Activated naive CD4-positive, alpha-beta T cell treated with anti-CD3 and anti-CD28 coated beads, Interleukin-2, amount 10 ng/mL, durations not matched to agents 7 days and 5 days (primary cell): ENCODE measurements around the gene MKLN1.
"Not testable (repeated sequence)": the region's sequence is repeated elsewhere in the genome, so short reads cannot be mapped to it uniquely, and the experiment has no call there.

Experiments used
- CTCF ChIA-PET: fragments of 350-600 bp; sonication (Branson Sonifier 250); formaldehyde crosslinking; loops from one replicate; lab custom pipeline; 2021; ENCODE audit warnings: antibody characterized with exemption; lab: Charles Lee
- DNase-seq: peaks from one replicate; pipeline ENCODE4 v3.0.0-alpha.2; 2020
- H3K27ac Mint-ChIP-seq: one replicate; pipeline ENCODE4 v1.8.0; 2021; ENCODE audit warnings: mild to moderate bottlenecking, moderate library complexity, mixed read lengths
- H3K27me3 Mint-ChIP-seq: one replicate; pipeline ENCODE4 v1.8.0; 2021; ENCODE audit warnings: mild to moderate bottlenecking, mixed read lengths
- H3K36me3 Mint-ChIP-seq: one replicate; pipeline ENCODE4 v1.8.0; 2021; ENCODE audit warnings: mixed read lengths
- H3K4me1 Mint-ChIP-seq: one replicate; pipeline ENCODE4 v1.8.0; 2021; ENCODE audit warnings: mixed read lengths
- H3K4me3 Mint-ChIP-seq: one replicate; pipeline ENCODE4 v1.8.0; 2021; ENCODE audit warnings: mild to moderate bottlenecking, moderate library complexity, mixed read lengths
- H3K9me3 Mint-ChIP-seq: one replicate; pipeline ENCODE4 v1.8.0; 2021; ENCODE audit warnings: mixed read lengths

Gene MKLN1

GRCh38 chr7:131412031-131412430 lies 84.4 kb downstream of the MKLN1 start:
- Mint-ChIP-seq H3K4me1 (no peaks in the 10 kb centered on the region), H3K4me3 (no peak overlapping the region), H3K36me3 (peaks cover 27% of the 10 kb centered on the region), H3K27ac (no peak overlapping the region), H3K9me3 (no peaks in the 10 kb centered on the region), H3K27me3 (no peaks in the 10 kb centered on the region)
- DNase-seq, result no peak
- CTCF ChIA-PET, result no interaction called here

- Mint-ChIP-seq H3K4me1 (no peaks in the 10 kb centered on the region), H3K9me3 (no peaks in the 10 kb centered on the region), H3K4me3 (no peak overlapping the region), H3K36me3 (peaks cover 28% of the 10 kb centered on the region), H3K27me3 (no peaks in the 10 kb centered on the region), H3K27ac (peak overlapping the region; percentile 42)
- DNase-seq, result no peak
- CTCF ChIA-PET, result no interaction called here
Observed at GRCh38 chr7:131413711-131414110, 86.0 kb downstream of the MKLN1 start.

GRCh38 chr7:131424219-131424822 lies 96.6 kb downstream of the MKLN1 start:
- Mint-ChIP-seq H3K27ac (no peak overlapping the region), H3K36me3 (peaks cover 12% of the 10 kb centered on the region), H3K27me3 (no peaks in the 10 kb centered on the region), H3K9me3 (no peaks in the 10 kb centered on the region), H3K4me1 (no peaks in the 10 kb centered on the region), H3K4me3 (no peak overlapping the region)
- DNase-seq, result no peak
- CTCF ChIA-PET, result interaction anchor here (0.6 to 1.4 kb wide), 3 partner anchors 24 to 527 kb away, joined by 3 to 9 read pairs (median 3); no protein-coding TSS in a partner anchor

GRCh38 chr7:131425992-131426391 lies 98.3 kb downstream of the MKLN1 start:
- H3K36me3 Mint-ChIP-seq, result peaks cover 9% of the 10 kb centered on the region
- no peak overlapping the region for H3K27ac Mint-ChIP-seq
- no peak for DNase-seq
- no peaks in the 10 kb centered on the region for H3K27me3 Mint-ChIP-seq
- no peaks in the 10 kb centered on the region for H3K9me3 Mint-ChIP-seq
- H3K4me3 Mint-ChIP-seq, result no peak overlapping the region
- H3K4me1 Mint-ChIP-seq, result no peaks in the 10 kb centered on the region
- CTCF ChIA-PET, result no interaction called here

GRCh38 chr7:131430826-131431225 lies 103.2 kb downstream of the MKLN1 start:
- DNase-seq, CTCF ChIA-PET, H3K9me3 Mint-ChIP-seq, H3K27ac Mint-ChIP-seq, H3K4me1 Mint-ChIP-seq, H3K4me3 Mint-ChIP-seq, H3K27me3 Mint-ChIP-seq: not testable (repeated sequence)
- peaks cover 22% of the 10 kb centered on the region for H3K36me3 Mint-ChIP-seq

GRCh38 chr7:131431289-131431688 lies 103.6 kb downstream of the MKLN1 start:
- no peaks in the 10 kb centered on the region for H3K27me3 Mint-ChIP-seq
- H3K27ac Mint-ChIP-seq, result no peak overlapping the region
- H3K9me3 Mint-ChIP-seq, result no peaks in the 10 kb centered on the region
- H3K36me3 Mint-ChIP-seq, result peaks cover 24% of the 10 kb centered on the region
- no peak for DNase-seq
- CTCF ChIA-PET, result no interaction called here
- no peaks in the 10 kb centered on the region for H3K4me1 Mint-ChIP-seq
- no peak overlapping the region for H3K4me3 Mint-ChIP-seq

GRCh38 chr7:131431756-131432155 lies 104.1 kb downstream of the MKLN1 start:
- no peak overlapping the region for H3K27ac Mint-ChIP-seq
- H3K4me3 Mint-ChIP-seq, result no peak overlapping the region
- H3K4me1 Mint-ChIP-seq, result no peaks in the 10 kb centered on the region
- peaks cover 24% of the 10 kb centered on the region for H3K36me3 Mint-ChIP-seq
- no peaks in the 10 kb centered on the region for H3K27me3 Mint-ChIP-seq
- CTCF ChIA-PET, result no interaction called here
- no peak for DNase-seq
- no peaks in the 10 kb centered on the region for H3K9me3 Mint-ChIP-seq

- Mint-ChIP-seq H3K9me3 (no peaks in the 10 kb centered on the region), H3K36me3 (peaks cover 49% of the 10 kb centered on the region), H3K4me1 (no peaks in the 10 kb centered on the region), H3K27me3 (no peaks in the 10 kb centered on the region), H3K4me3 (no peak overlapping the region), H3K27ac (no peak overlapping the region)
- no peak for DNase-seq
- CTCF ChIA-PET, result no interaction called here
Observed at GRCh38 chr7:131436384-131436783, 108.7 kb downstream of the MKLN1 start.

- Mint-ChIP-seq H3K4me3 (no peak overlapping the region), H3K27me3 (no peaks in the 10 kb centered on the region), H3K4me1 (no peaks in the 10 kb centered on the region), H3K27ac (no peak overlapping the region), H3K36me3 (peaks cover 53% of the 10 kb centered on the region), H3K9me3 (no peaks in the 10 kb centered on the region)
- DNase-seq, result no peak
- CTCF ChIA-PET, result no interaction called here
Observed at GRCh38 chr7:131438969-131439368, 111.3 kb downstream of the MKLN1 start.

GRCh38 chr7:131443496-131443895 lies 115.8 kb downstream of the MKLN1 start:
- no peaks in the 10 kb centered on the region for H3K9me3 Mint-ChIP-seq
- no peaks in the 10 kb centered on the region for H3K4me1 Mint-ChIP-seq
- CTCF ChIA-PET, result no interaction called here
- no peak for DNase-seq
- peaks cover 37% of the 10 kb centered on the region for H3K36me3 Mint-ChIP-seq
- no peaks in the 10 kb centered on the region for H3K27me3 Mint-ChIP-seq
- H3K27ac Mint-ChIP-seq, result no peak overlapping the region
- H3K4me3 Mint-ChIP-seq, result no peak overlapping the region

GRCh38 chr7:131444683-131445082 lies 117.0 kb downstream of the MKLN1 start:
- peaks cover 36% of the 10 kb centered on the region for H3K36me3 Mint-ChIP-seq
- CTCF ChIA-PET, result no interaction called here

GRCh38 chr7:131449373-131449902 lies 121.8 kb downstream of the MKLN1 start:
- Mint-ChIP-seq H3K36me3 (peaks cover 20% of the 10 kb centered on the region), H3K4me3 (no peak overlapping the region), H3K4me1 (no peaks in the 10 kb centered on the region), H3K27me3 (no peaks in the 10 kb centered on the region), H3K9me3 (no peaks in the 10 kb centered on the region), H3K27ac (no peak overlapping the region)
- no peak for DNase-seq
- CTCF ChIA-PET, result no interaction called here

More at GRCh38 chr7:131444683-131445082, 117.0 kb downstream of the MKLN1 start:
- no peaks in the 10 kb centered on the region for H3K9me3 Mint-ChIP-seq
- H3K27me3 Mint-ChIP-seq, result no peaks in the 10 kb centered on the region
- no peak overlapping the region for H3K4me3 Mint-ChIP-seq
- no peak overlapping the region for H3K27ac Mint-ChIP-seq
- no peak for DNase-seq
- no peaks in the 10 kb centered on the region for H3K4me1 Mint-ChIP-seq

GRCh38 chr7:131454498-131454897 lies 126.8 kb downstream of the MKLN1 start:
- DNase-seq, result no peak
- H3K4me1 Mint-ChIP-seq, result no peaks in the 10 kb centered on the region
- no peaks in the 10 kb centered on the region for H3K9me3 Mint-ChIP-seq
- H3K27me3 Mint-ChIP-seq, result no peaks in the 10 kb centered on the region
- H3K4me3 Mint-ChIP-seq, result no peak overlapping the region
- H3K36me3 Mint-ChIP-seq, result peaks cover 33% of the 10 kb centered on the region
- CTCF ChIA-PET, result interaction anchor here (1.2 kb wide), 1 partner anchor 9 kb away, joined by 3 read pairs; no protein-coding TSS in a partner anchor
- no peak overlapping the region for H3K27ac Mint-ChIP-seq

- Mint-ChIP-seq H3K27ac (no peak overlapping the region), H3K4me1 (no peaks in the 10 kb centered on the region), H3K4me3 (no peak overlapping the region)
Observed at GRCh38 chr7:131455001-131455400, 127.3 kb downstream of the MKLN1 start.

GRCh38 chr7:131455546-131455945 lies 127.9 kb downstream of the MKLN1 start:
- Mint-ChIP-seq H3K27me3 (no peaks in the 10 kb centered on the region), H3K4me1 (no peaks in the 10 kb centered on the region), H3K27ac (no peak overlapping the region), H3K36me3 (peaks cover 25% of the 10 kb centered on the region), H3K4me3 (no peak overlapping the region), H3K9me3 (no peaks in the 10 kb centered on the region)
- no peak for DNase-seq
- CTCF ChIA-PET, result no interaction called here

More at GRCh38 chr7:131455001-131455400, 127.3 kb downstream of the MKLN1 start:
- no peaks in the 10 kb centered on the region for H3K27me3 Mint-ChIP-seq
- H3K36me3 Mint-ChIP-seq, result peaks cover 28% of the 10 kb centered on the region
- H3K9me3 Mint-ChIP-seq, result no peaks in the 10 kb centered on the region
- CTCF ChIA-PET, result interaction anchor here (1.2 kb wide), 1 partner anchor 9 kb away, joined by 3 read pairs; no protein-coding TSS in a partner anchor
- no peak for DNase-seq
